ENCODE results near the gene HSD17B12. TPM values are rescaled to one million over a fixed set of nuclear protein-coding genes. Genes with fewer than 3 reads are reported as not detected.

HSD17B12 gene
- total RNA-seq, 2 experiments from 2014 or later = 70.9 to 138 TPM

- Histone ChIP-seq H4K20me1 (ENCODE audit: insufficient read depth, low read length) (no peaks in the 10 kb centered on the region), H3K9me3 (ENCODE audit: low read length) (peaks cover 48% of the 10 kb centered on the region), H3K4me1 (ENCODE audit: insufficient read depth, low read length, poor library complexity, severe bottlenecking) (peaks cover 24% of the 10 kb centered on the region), H2AFZ (ENCODE audit: low read length) (no peak overlapping the region), H3K36me3 (ENCODE audit: insufficient read depth, low read length) (peaks cover 66% of the 10 kb centered on the region), H3K27ac (ENCODE audit: low read depth, low read length, poor library complexity, severe bottlenecking) (no peak overlapping the region), H3K9me2 (ENCODE audit: insufficient read depth, low read length) (no peaks in the 10 kb centered on the region), H3K79me2 (ENCODE audit: insufficient read depth, low read depth, low read length) (peaks cover 36% of the 10 kb centered on the region; the same call in 1 of the 2 replicates), H3K4me3 (ENCODE audit: low read depth, low read length, poor library complexity, severe bottlenecking) (no peak overlapping the region), H3K4me2 (ENCODE audit: low read length) (no peak overlapping the region)
- ChIA-PET CTCF (ENCODE audit: unreplicated experiment) (no interaction called here), POLR2A (no interaction called here)
- intact Hi-C loops (cut with micrococcal nuclease; ENCODE audit: unreplicated experiment) = loop anchor here (5.0 kb wide), 2 partner anchors 83 to 103 kb away; partner anchors contain the start of gene HSD17B12
- TF ChIP-seq, protein P1, sequence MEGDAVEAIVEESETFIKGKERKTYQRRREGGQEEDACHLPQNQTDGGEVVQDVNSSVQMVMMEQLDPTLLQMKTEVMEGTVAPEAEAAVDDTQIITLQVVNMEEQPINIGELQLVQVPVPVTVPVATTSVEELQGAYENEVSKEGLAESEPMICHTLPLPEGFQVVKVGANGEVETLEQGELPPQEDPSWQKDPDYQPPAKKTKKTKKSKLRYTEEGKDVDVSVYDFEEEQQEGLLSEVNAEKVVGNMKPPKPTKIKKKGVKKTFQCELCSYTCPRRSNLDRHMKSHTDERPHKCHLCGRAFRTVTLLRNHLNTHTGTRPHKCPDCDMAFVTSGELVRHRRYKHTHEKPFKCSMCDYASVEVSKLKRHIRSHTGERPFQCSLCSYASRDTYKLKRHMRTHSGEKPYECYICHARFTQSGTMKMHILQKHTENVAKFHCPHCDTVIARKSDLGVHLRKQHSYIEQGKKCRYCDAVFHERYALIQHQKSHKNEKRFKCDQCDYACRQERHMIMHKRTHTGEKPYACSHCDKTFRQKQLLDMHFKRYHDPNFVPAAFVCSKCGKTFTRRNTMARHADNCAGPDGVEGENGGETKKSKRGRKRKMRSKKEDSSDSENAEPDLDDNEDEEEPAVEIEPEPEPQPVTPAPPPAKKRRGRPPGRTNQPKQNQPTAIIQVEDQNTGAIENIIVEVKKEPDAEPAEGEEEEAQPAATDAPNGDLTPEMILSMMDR (conservative IDR thresholded peaks at IDR 0.05; ENCODE audit: low read length) = no peak
- no peak for TF ChIP-seq EZH2phosphoT487 (IDR thresholded peaks at IDR 0.05; ENCODE audit: borderline replicate concordance, low read depth, low read length)
- BruUV-seq (replicated peaks) = no TSS peak
- no peak for DNase-seq (ENCODE audit: low spot score)
Measured at GRCh38 chr11:43785318-43785717, 104.8 kb downstream of the HSD17B12 start.

DNA sequence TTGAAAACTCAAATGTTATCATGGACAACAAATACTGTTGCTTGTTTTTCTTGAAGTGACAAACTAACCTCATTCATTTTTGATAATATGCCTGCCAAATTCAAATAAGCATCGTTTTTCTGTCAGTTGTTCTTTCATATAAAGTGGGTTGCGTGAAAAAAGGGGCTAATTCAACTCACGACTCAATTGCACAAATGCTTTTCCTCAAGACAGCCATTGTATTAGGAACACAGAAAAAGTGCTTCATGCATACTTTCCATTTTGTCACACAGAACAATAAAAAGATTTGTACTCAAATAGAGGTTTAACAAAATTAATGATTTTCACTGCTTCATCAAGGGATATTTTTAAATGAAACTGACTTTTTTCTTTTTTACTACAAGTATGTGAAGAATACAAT is 105.5 kb downstream of the HSD17B12 start:
- Histone ChIP-seq H3K36me3 (ENCODE audit: insufficient read depth, low read length) (peaks cover 67% of the 10 kb centered on the region), H3K27ac (ENCODE audit: low read depth, low read length, poor library complexity, severe bottlenecking) (no peak overlapping the region), H3K4me3 (ENCODE audit: low read depth, low read length, poor library complexity, severe bottlenecking) (no peak overlapping the region), H4K20me1 (ENCODE audit: insufficient read depth, low read length) (no peaks in the 10 kb centered on the region), H3K4me2 (ENCODE audit: low read length) (no peak overlapping the region), H3K79me2 (ENCODE audit: insufficient read depth, low read depth, low read length) (peaks cover 36% of the 10 kb centered on the region; the same call in 1 of the 2 replicates), H3K4me1 (ENCODE audit: insufficient read depth, low read length, poor library complexity, severe bottlenecking) (peaks cover 24% of the 10 kb centered on the region), H2AFZ (ENCODE audit: low read length) (no peak overlapping the region), H3K9me2 (ENCODE audit: insufficient read depth, low read length) (no peaks in the 10 kb centered on the region), H3K9me3 (ENCODE audit: low read length) (peaks cover 47% of the 10 kb centered on the region)
- ChIA-PET CTCF (ENCODE audit: unreplicated experiment) (no interaction called here), POLR2A (no interaction called here)
- BruUV-seq (replicated peaks) = no TSS peak
- TF ChIP-seq EZH2phosphoT487 (IDR thresholded peaks at IDR 0.05; ENCODE audit: borderline replicate concordance, low read depth, low read length) = no peak
- TF ChIP-seq, protein P1 (conservative IDR thresholded peaks at IDR 0.05; ENCODE audit: low read length) = no peak
- no peak for DNase-seq (ENCODE audit: low spot score)
- intact Hi-C loops (cut with micrococcal nuclease; ENCODE audit: unreplicated experiment) = loop anchor here (5.0 kb wide), 2 partner anchors 84 to 104 kb away; partner anchors contain the start of gene HSD17B12

GRCh38 chr11:43787824-43788223 is 107.3 kb downstream of the HSD17B12 start:
- Histone ChIP-seq H3K36me3 (ENCODE audit: insufficient read depth, low read length) (peaks cover 59% of the 10 kb centered on the region), H4K20me1 (ENCODE audit: insufficient read depth, low read length) (no peaks in the 10 kb centered on the region), H3K4me2 (ENCODE audit: low read length) (peak overlapping the region; percentile 74), H3K4me1 (ENCODE audit: insufficient read depth, low read length, poor library complexity, severe bottlenecking) (peaks cover 24% of the 10 kb centered on the region), H3K79me2 (ENCODE audit: insufficient read depth, low read depth, low read length) (peaks cover 36% of the 10 kb centered on the region; the same call in 1 of the 2 replicates), H3K9me2 (ENCODE audit: insufficient read depth, low read length) (no peaks in the 10 kb centered on the region), H3K9me3 (ENCODE audit: low read length) (peaks cover 35% of the 10 kb centered on the region), H3K4me3 (ENCODE audit: low read depth, low read length, poor library complexity, severe bottlenecking) (peak overlapping the region; percentile 23), H2AFZ (ENCODE audit: low read length) (no peak overlapping the region), H3K27ac (ENCODE audit: low read depth, low read length, poor library complexity, severe bottlenecking) (peak overlapping the region; percentile 66)
- DNase-seq (ENCODE audit: low spot score) = no peak
- intact Hi-C loops (cut with micrococcal nuclease; ENCODE audit: unreplicated experiment) = loop anchor here (5.0 kb wide), 2 partner anchors 86 to 106 kb away; partner anchors contain the start of gene HSD17B12
- ChIA-PET CTCF (ENCODE audit: unreplicated experiment) (interaction anchor here (0.8 kb wide), 1 partner anchor 20 kb away, joined by 3 read pairs; no protein-coding TSS in a partner anchor), POLR2A (interaction anchor here (0.6 to 3.3 kb wide), 19 partner anchors 8 to 498 kb away, joined by 3 to 19 read pairs (median 4); partner anchors contain the start of gene HSD17B12)
- TF ChIP-seq, protein P1 (conservative IDR thresholded peaks at IDR 0.05; ENCODE audit: low read length) = no peak
- no peak for TF ChIP-seq EZH2phosphoT487 (IDR thresholded peaks at IDR 0.05; ENCODE audit: borderline replicate concordance, low read depth, low read length)
- BruUV-seq (replicated peaks) = no TSS peak

All from OCI-LY7 (cell line).